HUES6 (cell line): ENCODE results near the gene ZC3H12A.
"Not testable (repeated sequence)": the region's sequence is repeated elsewhere in the genome, so short reads cannot be mapped to it uniquely, and the experiment has no call there.

Experiments
- H3K27ac ChIP-seq: 2 replicates; pipeline ENCODE4 v1.7.0; 2013; ENCODE audit warnings: low read depth, mild to moderate bottlenecking, low read length, inconsistent platforms
- H3K27me3 ChIP-seq: 2 replicates; pipeline ENCODE4 v1.6.1; 2013; ENCODE audit warnings: low read length; ENCODE audit not compliant: control insufficient read depth, insufficient read depth
- H3K36me3 ChIP-seq: 2 replicates; pipeline ENCODE4 v1.6.1; 2013; ENCODE audit warnings: low read length; ENCODE audit not compliant: control insufficient read depth, insufficient read depth
- H3K4me1 ChIP-seq: 2 replicates; pipeline ENCODE4 v1.6.1; 2013; ENCODE audit warnings: low read length; ENCODE audit not compliant: control insufficient read depth, insufficient read depth
- H3K4me3 ChIP-seq: 2 replicates; pipeline ENCODE4 v1.5.1; 2013; ENCODE audit warnings: low read depth, low read length
- H3K9ac ChIP-seq: one replicate; pipeline ENCODE4 v1.6.1; 2013; ENCODE audit warnings: mild to moderate bottlenecking, low read length
- H3K9me3 ChIP-seq: 2 replicates; pipeline ENCODE4 v1.6.1; 2013; ENCODE audit warnings: low read depth, low read length; ENCODE audit not compliant: control insufficient read depth, insufficient read depth

Gene ZC3H12A

GRCh38 chr1:37513795-37514349, 39.5 kb downstream of the ZC3H12A start:
- H3K27me3 ChIP-seq, result peaks cover 3% of the 10 kb centered on the region; the same call in 1 of the 2 replicates
- H3K4me1 ChIP-seq, result peaks cover 14% of the 10 kb centered on the region
- no peaks in the 10 kb centered on the region for H3K9me3 ChIP-seq
- H3K36me3 ChIP-seq, result peaks cover 28% of the 10 kb centered on the region
- peak overlapping the region; percentile 5 for H3K9ac ChIP-seq
- peak overlapping the region; percentile 71; the same call in 1 of the 2 replicates for H3K27ac ChIP-seq
- peak overlapping the region; percentile 75 for H3K4me3 ChIP-seq

DNA sequence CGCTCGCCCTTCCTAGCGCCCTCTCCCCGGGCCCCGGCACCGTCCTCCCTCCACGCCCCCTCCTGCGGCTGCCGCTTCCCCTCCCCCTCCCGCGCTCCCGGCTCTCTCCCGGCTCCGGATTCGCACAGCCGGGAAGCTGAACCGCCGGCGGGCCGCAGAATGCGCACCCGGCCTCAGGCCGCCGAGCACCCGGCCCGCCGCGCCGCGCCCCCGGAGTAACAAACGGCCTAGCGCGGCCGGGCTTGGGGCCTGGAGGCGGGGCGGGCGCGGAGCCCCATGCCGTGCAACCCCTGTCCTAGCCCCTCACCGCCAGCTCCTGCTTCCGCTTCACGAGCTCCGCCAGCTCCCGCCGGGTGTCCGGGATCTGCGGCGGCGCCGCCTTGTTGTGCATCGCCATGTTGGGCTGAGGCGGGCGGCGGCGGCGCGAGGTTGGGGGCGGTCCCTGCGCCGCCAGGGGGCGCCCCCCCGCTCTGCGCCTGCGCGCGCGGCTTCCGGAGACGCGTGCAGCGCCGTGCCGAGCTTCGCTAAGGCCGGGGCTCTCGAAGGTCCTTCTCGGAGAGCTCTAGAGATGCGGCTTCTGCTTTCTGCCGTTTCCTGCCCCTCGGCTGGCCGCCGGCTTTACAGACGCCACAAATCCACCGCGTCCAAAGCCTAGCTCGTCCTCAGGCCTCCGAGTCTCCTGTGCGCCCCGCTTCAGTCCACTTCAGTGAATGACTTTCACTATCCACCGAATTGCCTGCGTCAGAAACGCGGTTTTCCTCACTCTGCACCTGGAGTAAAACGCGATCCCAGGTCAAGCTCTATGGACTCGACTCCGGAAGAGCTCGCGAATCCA, 40.2 kb downstream of the ZC3H12A start, which contains the start of gene MEAF6:
MEAF6 (minus strand) TSS at position 417 of the 835 bp plus-strand sequence; CDS start at position 397, 20 bp downstream.
- H3K9ac ChIP-seq, result peak within 1 kb of the TSS; percentile 87
- H3K27ac ChIP-seq, result peak within 1 kb of the TSS; percentile 71; the same call in 1 of the 2 replicates
- H3K27me3 ChIP-seq, result peaks cover 3% of the 10 kb centered on the region; the same call in 1 of the 2 replicates
- no peaks in the 10 kb centered on the region for H3K9me3 ChIP-seq
- peak within 1 kb of the TSS; percentile 75 for H3K4me3 ChIP-seq
- H3K36me3 ChIP-seq, result peaks cover 22% of the 10 kb centered on the region
- H3K4me1 ChIP-seq, result peaks cover 14% of the 10 kb centered on the region

DNA sequence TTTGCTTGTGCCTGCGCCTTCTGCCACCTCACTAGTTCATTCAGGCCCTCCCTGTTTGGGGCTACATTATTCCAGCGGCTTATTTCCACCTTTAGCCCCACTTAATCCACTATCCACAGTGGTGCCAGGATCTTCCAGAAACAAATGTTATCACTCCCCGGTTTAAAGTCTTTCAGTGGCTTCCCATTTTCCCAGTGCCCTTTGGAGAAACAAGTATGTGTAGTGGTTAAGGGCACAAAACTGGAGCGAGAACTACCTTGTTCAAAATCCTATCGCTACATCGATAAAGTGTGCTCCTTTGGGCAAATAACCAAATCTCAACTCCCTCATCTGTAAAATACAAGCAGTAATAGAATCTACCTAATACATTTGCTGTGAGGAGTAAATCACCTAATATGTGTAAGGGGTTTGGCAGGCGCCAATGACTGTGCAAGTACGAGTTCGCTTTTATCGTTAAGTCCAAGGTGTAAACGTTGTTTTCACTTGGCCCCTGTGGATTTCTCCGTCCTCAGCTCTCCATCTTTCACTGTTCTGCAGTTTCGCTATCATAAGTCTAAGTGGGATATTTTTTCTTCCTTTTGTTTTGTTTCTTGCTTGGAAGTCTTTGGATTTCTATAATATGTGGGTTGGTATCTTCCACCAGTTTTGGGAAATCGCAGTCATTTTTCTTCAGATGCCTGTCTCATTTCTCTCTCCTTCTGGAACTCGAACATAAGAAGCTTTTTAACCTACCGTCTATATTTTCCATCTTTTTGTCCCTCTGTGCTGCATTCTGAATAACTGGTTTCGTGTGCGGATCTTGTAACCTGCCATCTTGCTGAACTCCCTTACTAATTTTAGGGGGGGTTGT, 41.0 kb downstream of the ZC3H12A start:
- H3K27ac ChIP-seq, result peak overlapping the region; percentile 71; the same call in 1 of the 2 replicates
- peaks cover 14% of the 10 kb centered on the region for H3K4me1 ChIP-seq
- H3K27me3 ChIP-seq, result peaks cover 3% of the 10 kb centered on the region; the same call in 1 of the 2 replicates
- H3K9me3 ChIP-seq, result no peaks in the 10 kb centered on the region
- peak overlapping the region; percentile 75 for H3K4me3 ChIP-seq
- peak overlapping the region; percentile 87 for H3K9ac ChIP-seq
- H3K36me3 ChIP-seq, result peaks cover 22% of the 10 kb centered on the region

DNA sequence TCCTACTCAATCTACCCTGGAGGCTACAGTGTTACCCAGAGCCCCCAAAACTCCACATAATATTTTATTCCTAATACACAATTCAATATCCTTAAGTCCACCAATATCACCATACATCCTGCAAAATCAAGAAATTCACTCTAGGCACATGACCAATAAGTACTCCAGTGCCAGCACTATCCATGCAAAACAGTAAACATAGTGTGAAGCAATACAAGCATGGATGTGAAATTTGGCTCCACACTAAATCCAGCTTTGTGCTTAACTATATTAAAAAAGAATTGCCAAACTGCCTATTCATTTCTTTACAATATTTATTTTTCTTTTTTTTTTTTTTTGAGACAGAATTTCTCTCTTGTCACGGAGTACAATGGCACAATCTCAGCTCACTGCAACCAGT, 43.2 kb downstream of the ZC3H12A start:
- Histone ChIP-seq H3K36me3 (peaks cover 6% of the 10 kb centered on the region), H3K9me3 (no peaks in the 10 kb centered on the region)

DNA sequence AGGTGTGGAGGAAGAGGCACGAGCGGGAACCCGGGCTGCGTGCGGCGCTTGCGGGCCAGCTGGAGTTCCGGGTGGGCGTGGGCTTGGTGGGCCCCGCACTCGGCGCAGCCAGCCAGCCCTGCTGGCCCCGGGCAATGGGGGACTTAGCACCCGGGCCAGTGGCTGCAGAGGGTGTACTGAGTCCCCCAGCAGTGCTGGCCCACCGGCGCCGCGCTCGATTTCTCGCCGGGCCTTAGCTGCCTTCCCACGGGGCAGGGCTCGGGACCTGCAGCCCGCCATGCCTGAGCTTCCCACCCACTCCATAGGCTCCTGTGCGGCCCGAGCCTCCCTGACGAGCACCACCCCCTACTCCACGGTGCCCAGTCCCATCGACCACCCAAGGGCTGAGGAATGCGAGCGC, 43.9 kb downstream of the ZC3H12A start:
- not testable (repeated sequence) for H3K27me3 ChIP-seq, H3K4me3 ChIP-seq, H3K9me3 ChIP-seq, H3K9ac ChIP-seq, H3K27ac ChIP-seq, H3K36me3 ChIP-seq
- peaks cover 13% of the 10 kb centered on the region for H3K4me1 ChIP-seq

More for the DNA sequence above, 43.2 kb downstream of the ZC3H12A start:
- no peak overlapping the region for H3K9ac ChIP-seq
- no peak overlapping the region for H3K4me3 ChIP-seq
- no peak overlapping the region for H3K27ac ChIP-seq
- H3K27me3 ChIP-seq, result peaks cover 3% of the 10 kb centered on the region; the same call in 1 of the 2 replicates
- H3K4me1 ChIP-seq, result peaks cover 14% of the 10 kb centered on the region

GRCh38 chr1:37518929-37519328, 44.5 kb downstream of the ZC3H12A start:
- not testable (repeated sequence) for H3K36me3 ChIP-seq, H3K9ac ChIP-seq, H3K27ac ChIP-seq, H3K27me3 ChIP-seq, H3K9me3 ChIP-seq, H3K4me1 ChIP-seq, H3K4me3 ChIP-seq

- no peak overlapping the region for H3K4me3 ChIP-seq
- no peak overlapping the region for H3K9ac ChIP-seq
- peaks cover 8% of the 10 kb centered on the region for H3K4me1 ChIP-seq
- H3K27me3 ChIP-seq, result peaks cover 3% of the 10 kb centered on the region; the same call in 1 of the 2 replicates
- H3K9me3 ChIP-seq, result no peaks in the 10 kb centered on the region
- H3K27ac ChIP-seq, result no peak overlapping the region
- H3K36me3 ChIP-seq, result no peaks in the 10 kb centered on the region
Observed at GRCh38 chr1:37519613-37520012, 45.2 kb downstream of the ZC3H12A start.

GRCh38 chr1:37529888-37530287, 55.5 kb downstream of the ZC3H12A start:
- not testable (repeated sequence) for H3K9me3 ChIP-seq, H3K4me1 ChIP-seq, H3K9ac ChIP-seq, H3K27me3 ChIP-seq, H3K27ac ChIP-seq, H3K36me3 ChIP-seq, H3K4me3 ChIP-seq

- not testable (repeated sequence) for H3K9me3 ChIP-seq, H3K4me1 ChIP-seq, H3K27ac ChIP-seq, H3K27me3 ChIP-seq, H3K4me3 ChIP-seq, H3K9ac ChIP-seq
- peaks cover 17% of the 10 kb centered on the region for H3K36me3 ChIP-seq
Observed at GRCh38 chr1:37532418-37533156, 58.2 kb downstream of the ZC3H12A start.

- H3K9me3 ChIP-seq, result no peaks in the 10 kb centered on the region
Observed at GRCh38 chr1:37533317-37534093, 59.1 kb downstream of the ZC3H12A start.

More at GRCh38 chr1:37533317-37534093, 59.1 kb downstream of the ZC3H12A start:
- no peak overlapping the region for H3K27ac ChIP-seq
- no peak overlapping the region for H3K4me3 ChIP-seq
- no peaks in the 10 kb centered on the region for H3K27me3 ChIP-seq
- H3K4me1 ChIP-seq, result no peaks in the 10 kb centered on the region
- H3K36me3 ChIP-seq, result peaks cover 24% of the 10 kb centered on the region
- no peak overlapping the region for H3K9ac ChIP-seq
